T47D (cell line): ENCODE data around the gene HEBP2.
"Not testable (repeated sequence)": the region's sequence is repeated elsewhere in the genome, so short reads cannot be mapped to it uniquely, and the experiment has no call there.

ENCODE experiments used
- DNase-seq, 2 experiments: peaks; one replicate each; pipeline versions ENCODE4 v3.0.0 to v3.0.0-alpha.2; 2011 to 2012; ENCODE audit warnings: low read depth in 1 of 2, low spot score in 1 of 2
- JUND ChIP-seq: IDR thresholded peaks from 2 replicates; pipeline ENCODE4 v1.6.1; 2012; ENCODE audit warnings: low read depth
- in situ Hi-C: cut with HindIII; loops from 2 replicates; pipeline ENCODE4 v1.10.0; 2016; ENCODE audit warnings: low sequenced_read_pairs, low pct_unique_long_range_greater_than_20kb

Gene HEBP2

GRCh38 chr6:138403801-138404665, at the start of gene HEBP2:
Gene HEBP2, plus strand, starts transcription at chr6:138404223. Its CDS starts 273 bp downstream, at chr6:138404496.
- TF ChIP-seq JUND, result 0 out of 2 replicates have a peak, but pooled peaks have one; percentile 15
- in situ Hi-C loops, result no loop called here
- peak; percentile 75 to 96 for DNase-seq

GRCh38 chr6:138357928-138358327, 46.1 kb upstream of the HEBP2 start:
- no peak for DNase-seq
- in situ Hi-C loops, result no loop called here
- no peak for TF ChIP-seq JUND

GRCh38 chr6:138368684-138369083, 35.3 kb upstream of the HEBP2 start:
- DNase-seq, in situ Hi-C loops: not testable (repeated sequence)

- no peak for TF ChIP-seq JUND
- no peak for DNase-seq
- in situ Hi-C loops, result no loop called here
These were observed 33.2 kb upstream of the HEBP2 start for GRCh38 chr6:138370631-138371451.

- DNase-seq, result no peak
- in situ Hi-C loops, result no loop called here
- no peak for TF ChIP-seq JUND
These were observed 32.6 kb upstream of the HEBP2 start for GRCh38 chr6:138371452-138371711.

- DNase-seq, result no peak
- in situ Hi-C loops, result no loop called here
- TF ChIP-seq JUND, result no peak
These were observed 32.3 kb upstream of the HEBP2 start for GRCh38 chr6:138371720-138372119.

- in situ Hi-C loops, result no loop called here
- no peak for DNase-seq
- no peak for TF ChIP-seq JUND
These were observed 31.1 kb upstream of the HEBP2 start for GRCh38 chr6:138372711-138373463.

GRCh38 chr6:138374230-138374629, 29.8 kb upstream of the HEBP2 start:
- in situ Hi-C loops, result no loop called here
- no peak for TF ChIP-seq JUND
- no peak for DNase-seq

- no peak for DNase-seq
- TF ChIP-seq JUND, result no peak
- in situ Hi-C loops, result no loop called here
These were observed 29.2 kb upstream of the HEBP2 start for GRCh38 chr6:138374815-138375214.

- TF ChIP-seq JUND, result no peak
- no peak for DNase-seq
- in situ Hi-C loops, result no loop called here
These were observed 27.0 kb upstream of the HEBP2 start for GRCh38 chr6:138377042-138377441.

- in situ Hi-C loops, result no loop called here
- no peak for DNase-seq
- TF ChIP-seq JUND, result no peak
These were observed 26.2 kb upstream of the HEBP2 start, which contains the start of gene SMIM28 for GRCh38 chr6:138377844-138378243. Gene SMIM28, plus strand, starts transcription at chr6:138377905. Its CDS starts 168 bp downstream, at chr6:138378073.

GRCh38 chr6:138378463-138378862, 25.6 kb upstream of the HEBP2 start:
- no peak for TF ChIP-seq JUND
- DNase-seq, result no peak
- in situ Hi-C loops, result no loop called here
